Keratinocyte (primary cell): ENCODE measurements around the gene DCST1. TPM values are rescaled to one million over a fixed set of nuclear protein-coding genes. Genes with fewer than 3 reads are reported as not detected.
A peak's percentile ranks its signal among the peaks of the same experiment; 100 is the strongest.

Experiments used
- DNase-seq: peaks from one replicate; pipeline ENCODE4 v3.0.0-alpha.2; 2011; ENCODE audit warnings: low read depth, missing footprints, low spot score
- FAIRE-seq: peaks from 2 replicates; lab custom pipeline; 2011; peaks lifted over from hg19 to GRCh38; lab: Jason Lieb, UNC
- H2AFZ ChIP-seq: 2 replicates; pipeline ENCODE4 v1.6.0; 2012; ENCODE audit warnings: low read length, control low read depth, inconsistent platforms; ENCODE audit not compliant: control insufficient read depth
- H3K27ac ChIP-seq: 2 replicates; pipeline ENCODE4 v1.5.1; 2011; ENCODE audit warnings: low read length; ENCODE audit not compliant: control insufficient read depth, insufficient read depth
- H3K27me3 ChIP-seq: 3 replicates; pipeline ENCODE4 v1.6.0; 2011; ENCODE audit warnings: low read length; ENCODE audit not compliant: control insufficient read depth, insufficient read depth; ENCODE audit errors: extremely low read depth
- H3K36me3 ChIP-seq, 2 experiments: 2 replicates in 1 of 2; 3 replicates in 1 of 2; pipeline ENCODE4 v1.5.1; 2011; ENCODE audit warnings: low read length in 2 of 2, mild to moderate bottlenecking in 1 of 2; ENCODE audit not compliant: control insufficient read depth in 2 of 2, insufficient read depth in 2 of 2; ENCODE audit errors: extremely low read depth in 1 of 2
- H3K4me1 ChIP-seq: 3 replicates; pipeline ENCODE4 v1.5.1; 2011; ENCODE audit warnings: low read length; ENCODE audit not compliant: control insufficient read depth, insufficient read depth; ENCODE audit errors: extremely low read depth
- H3K4me2 ChIP-seq: 3 replicates; pipeline ENCODE4 v1.6.0; 2011; ENCODE audit warnings: low read depth, low read length; ENCODE audit not compliant: control insufficient read depth, insufficient read depth; ENCODE audit errors: extremely low read depth
- H3K4me3 ChIP-seq, 3 experiments: fragments of 200-600 bp in 1 of 3; sonication (generic) in 1 of 3; 2 replicates in 2 of 3; 3 replicates in 1 of 3; pipeline ENCODE4 v1.5.1; 2011 to 2016; ENCODE audit warnings: low read length in 3 of 3, mild to moderate bottlenecking in 3 of 3, control low read depth in 2 of 3, inconsistent platforms in 1 of 3, low read depth in 1 of 3, mixed read lengths in 1 of 3, mixed run types in 1 of 3, moderate library complexity in 1 of 3; ENCODE audit not compliant: control insufficient read depth in 2 of 3, insufficient read depth in 2 of 3; ENCODE audit errors: extremely low read depth in 1 of 3
- H3K79me2 ChIP-seq: 2 replicates; pipeline ENCODE4 v1.6.0; 2012; ENCODE audit warnings: low read length; ENCODE audit not compliant: control insufficient read depth, insufficient read depth
- H3K9ac ChIP-seq: 3 replicates; pipeline ENCODE4 v1.6.0; 2011; ENCODE audit warnings: low read length; ENCODE audit not compliant: control insufficient read depth, insufficient read depth; ENCODE audit errors: extremely low read depth
- H3K9me1 ChIP-seq: 3 replicates; pipeline ENCODE4 v1.6.0; 2011; ENCODE audit warnings: low read length; ENCODE audit not compliant: control insufficient read depth, insufficient read depth; ENCODE audit errors: extremely low read depth
- H3K9me3 ChIP-seq: 2 replicates; pipeline ENCODE4 v1.5.1; 2012; ENCODE audit warnings: low read depth, low read length; ENCODE audit not compliant: control insufficient read depth
- H4K20me1 ChIP-seq: 3 replicates; pipeline ENCODE4 v1.6.0; 2011; ENCODE audit warnings: low read length; ENCODE audit not compliant: control insufficient read depth, insufficient read depth; ENCODE audit errors: extremely low read depth
- CTCF ChIP-seq, 3 experiments: IDR thresholded peaks in 1 of 3; conservative IDR thresholded peaks in 1 of 3; optimal IDR thresholded peaks in 1 of 3; 2 replicates in 2 of 3; 3 replicates in 1 of 3; pipeline versions ENCODE3 to v1.5.1; 2011; ENCODE audit warnings: low read length in 3 of 3, mild to moderate bottlenecking in 3 of 3, moderate library complexity in 2 of 3, control low read depth in 1 of 3, inconsistent platforms in 1 of 3; ENCODE audit not compliant: insufficient read depth in 2 of 3; ENCODE audit errors: extremely low read depth in 1 of 3
- EZH2 ChIP-seq: IDR thresholded peaks from one replicate; pipeline ENCODE4 v1.6.1; 2012; ENCODE audit warnings: inconsistent platforms, mild to moderate bottlenecking, low read length, moderate library complexity
- dilution Hi-C: fragments of 300-500 bp; cut with MboI; formaldehyde crosslinking; loops from one replicate; pipeline ENCODE4 v1.7.0; 2020; ENCODE audit warnings: low sequenced_read_pairs; ENCODE audit not compliant: extremely low pct_ligation_motif_present
- polyA plus RNA-seq, 5 experiments: library from polyadenylated mRNA; depleted of rRNA in 3 of 5; stranded (reverse) in 3 of 5; stranded (forward) in 1 of 5; unstranded in 1 of 5; fragments of >200 nt; gene quantifications; 1 replicate in 1 of 5; 2 replicates in 3 of 5; 3 replicates in 1 of 5; pipeline versions ENCODE4 v1.2.1 to v1.2.3, GENCODE V29; 2011 to 2012; ENCODE audit warnings: missing spikeins in 2 of 5, low read depth in 1 of 5, low replicate concordance in 1 of 5

DCST1 gene
- polyA plus RNA-seq, 1 donor (not counting 4 experiments of a cell fraction or from before 2014, with no cell fraction given) = not detected

GRCh38 chr1:155011004-155011416 lies 22.6 kb upstream of the DCST1 start:
- H3K27ac ChIP-seq = no peak overlapping the region
- TF ChIP-seq CTCF (optimal IDR thresholded peaks at IDR 0.05 in 1 of 3, IDR thresholded peaks at IDR 0.05 in 1 of 3, conservative IDR thresholded peaks at IDR 0.05 in 1 of 3; ENCODE audit: extremely low read depth in 1 of 3, insufficient read depth in 2 of 3, low read length in 3 of 3) (no peak), EZH2 (no peak)
- H3K4me2 ChIP-seq = no peak overlapping the region
- H3K79me2 ChIP-seq = peaks cover 54% of the 10 kb centered on the region
- DNase-seq (no peak), FAIRE-seq (no peak)
- H3K4me3 ChIP-seq = no peak overlapping the region
- H3K4me1 ChIP-seq = peaks cover 76% of the 10 kb centered on the region
- H3K27me3 ChIP-seq = no peaks in the 10 kb centered on the region
- H4K20me1 ChIP-seq = peaks cover 6% of the 10 kb centered on the region
- no peak overlapping the region for H2AFZ ChIP-seq
- H3K9me1 ChIP-seq = no peaks in the 10 kb centered on the region
- no peaks in the 10 kb centered on the region for H3K9me3 ChIP-seq
- dilution Hi-C loops = no loop called here
- peaks cover 19 to 56% of the 10 kb centered on the region in 2 experiments for H3K36me3 ChIP-seq
- no peak overlapping the region for H3K9ac ChIP-seq

- Histone ChIP-seq H3K4me3 (no peak overlapping the region), H3K9ac (no peak overlapping the region), H3K79me2 (peaks cover 49% of the 10 kb centered on the region), H3K27ac (peak overlapping the region; percentile 8), H3K4me1 (peaks cover 76% of the 10 kb centered on the region), H3K27me3 (no peaks in the 10 kb centered on the region), H3K9me3 (no peaks in the 10 kb centered on the region), H3K9me1 (no peaks in the 10 kb centered on the region), H3K4me2 (peak overlapping the region; percentile 27), H4K20me1 (peaks cover 6% of the 10 kb centered on the region), H2AFZ (no peak overlapping the region), H3K36me3 (peaks cover 23 to 55% of the 10 kb centered on the region in 2 experiments)
- no peak for TF ChIP-seq EZH2
- no peak for TF ChIP-seq CTCF (optimal IDR thresholded peaks at IDR 0.05 in 1 of 3, IDR thresholded peaks at IDR 0.05 in 1 of 3, conservative IDR thresholded peaks at IDR 0.05 in 1 of 3; ENCODE audit: extremely low read depth in 1 of 3, insufficient read depth in 2 of 3, low read length in 3 of 3)
- dilution Hi-C loops = no loop called here
- FAIRE-seq (no peak), DNase-seq (no peak)
These were observed 22.1 kb upstream of the DCST1 start for GRCh38 chr1:155011437-155012025.
